ENCODE data around the gene DHX8. TPM values are rescaled to one million over a fixed set of nuclear protein-coding genes. Genes with fewer than 3 reads are reported as not detected.

Gene DHX8
- total RNA-seq, 1 experiment from 2014 or later, result 54.1 TPM

DNA sequence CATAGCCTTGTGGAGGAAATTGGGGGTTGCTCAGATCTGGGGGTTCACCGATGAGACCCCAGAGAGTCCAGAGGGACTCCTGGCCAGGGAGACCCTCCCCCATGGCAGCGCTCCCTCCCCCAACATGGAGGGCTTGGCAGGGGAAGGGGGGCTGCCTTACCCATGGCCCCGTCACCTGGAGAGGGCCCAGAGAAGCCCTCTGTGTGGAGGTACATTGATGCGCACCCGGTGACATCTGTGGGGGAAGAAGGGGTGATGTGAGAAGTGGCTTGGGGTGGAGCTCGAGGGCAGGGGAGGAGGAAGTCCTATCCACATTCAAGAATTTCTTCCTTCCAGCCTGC is 46.1 kb downstream of the DHX8 start:
- no peaks in the 10 kb centered on the region for H4K20me1 ChIP-seq (ENCODE audit: control insufficient read depth, insufficient read depth, insufficient read length)
- TF ChIP-seq, protein P1, sequence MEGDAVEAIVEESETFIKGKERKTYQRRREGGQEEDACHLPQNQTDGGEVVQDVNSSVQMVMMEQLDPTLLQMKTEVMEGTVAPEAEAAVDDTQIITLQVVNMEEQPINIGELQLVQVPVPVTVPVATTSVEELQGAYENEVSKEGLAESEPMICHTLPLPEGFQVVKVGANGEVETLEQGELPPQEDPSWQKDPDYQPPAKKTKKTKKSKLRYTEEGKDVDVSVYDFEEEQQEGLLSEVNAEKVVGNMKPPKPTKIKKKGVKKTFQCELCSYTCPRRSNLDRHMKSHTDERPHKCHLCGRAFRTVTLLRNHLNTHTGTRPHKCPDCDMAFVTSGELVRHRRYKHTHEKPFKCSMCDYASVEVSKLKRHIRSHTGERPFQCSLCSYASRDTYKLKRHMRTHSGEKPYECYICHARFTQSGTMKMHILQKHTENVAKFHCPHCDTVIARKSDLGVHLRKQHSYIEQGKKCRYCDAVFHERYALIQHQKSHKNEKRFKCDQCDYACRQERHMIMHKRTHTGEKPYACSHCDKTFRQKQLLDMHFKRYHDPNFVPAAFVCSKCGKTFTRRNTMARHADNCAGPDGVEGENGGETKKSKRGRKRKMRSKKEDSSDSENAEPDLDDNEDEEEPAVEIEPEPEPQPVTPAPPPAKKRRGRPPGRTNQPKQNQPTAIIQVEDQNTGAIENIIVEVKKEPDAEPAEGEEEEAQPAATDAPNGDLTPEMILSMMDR (conservative IDR thresholded peaks at IDR 0.05), result no peak
- Mint-ChIP-seq H3K4me1 (peaks cover 49 to 54% of the 10 kb centered on the region in 2 experiments), H3K27ac (peak overlapping the region in 2 of 3 experiments; percentile 94 to 99; a peak in 4 of 7 replicates), H3K9me3 (no peaks in the 10 kb centered on the region), H3K4me3 (peak overlapping the region; percentile 57 to 76; a peak in 3 of 5 replicates), H3K36me3 (ENCODE audit: insufficient read depth in 1 of 3, low read depth in 3 of 3) (peaks cover 24 to 74% (median 26%) of the 10 kb centered on the region in 3 experiments), H3K27me3 (ENCODE audit: low read depth) (peaks cover 31% of the 10 kb centered on the region)
- H2AFZ ChIP-seq (ENCODE audit: low read length), result no peak overlapping the region
- no peaks in the 10 kb centered on the region for H3K79me2 ChIP-seq (ENCODE audit: insufficient read depth, low read length)
- peak overlapping the region; percentile 63 for H3K27ac ChIP-seq (ENCODE audit: insufficient read length, low read depth, low read length)
- no peak overlapping the region for H2BK15ac ChIP-seq (ENCODE audit: low read depth, low read length)
- no peak overlapping the region for H3K18ac ChIP-seq (ENCODE audit: insufficient read length, low read depth, low read length)
- no CpG with 5 or more reads among the region's 6 CpGs for WGBS (ENCODE audit: extremely low coverage, insufficient read length, low lambda C conversion rate)
- no peak overlapping the region for H3K23ac ChIP-seq (ENCODE audit: insufficient read length, low read depth, low read length)
- no peak overlapping the region for H3K56ac ChIP-seq (ENCODE audit: insufficient read length, low read depth, low read length)
- H3K9me3 ChIP-seq (ENCODE audit: control insufficient read depth, low read depth, low read length), result no peaks in the 10 kb centered on the region
- H4K91ac ChIP-seq (ENCODE audit: insufficient read length, low read depth, low read length), result peak overlapping the region; percentile 5
- no peak overlapping the region for H4K8ac ChIP-seq (replicated peaks; ENCODE audit: insufficient read length, low read depth, low read length)
- H3K27me3 ChIP-seq (ENCODE audit: insufficient read depth, low read length), result no peaks in the 10 kb centered on the region
- no peak for DNase-seq
- H2BK5ac ChIP-seq (ENCODE audit: insufficient read length, low read length), result no peak overlapping the region
- no peaks in the 10 kb centered on the region for H3K79me1 ChIP-seq (ENCODE audit: insufficient read depth, low read depth, low read length, poor library complexity, severe bottlenecking)
- no peak overlapping the region for H4K5ac ChIP-seq (ENCODE audit: insufficient read length, low read depth, low read length)
- peak overlapping the region; percentile 17 for H2BK12ac ChIP-seq (ENCODE audit: insufficient read length, low read depth, low read length)
- no peak overlapping the region for H2BK120ac ChIP-seq (ENCODE audit: low read depth, low read length, poor library complexity, severe bottlenecking)
- peak overlapping the region; percentile 45 for H3K4me2 ChIP-seq (ENCODE audit: insufficient read depth, insufficient read length, low read length)
- no peak overlapping the region for H3K9ac ChIP-seq (ENCODE audit: extremely low read depth, insufficient read length, low read length)
- no peak overlapping the region for H2BK20ac ChIP-seq (ENCODE audit: low read depth, low read length, poor library complexity, severe bottlenecking)
- peaks cover 11% of the 10 kb centered on the region; the same call in 1 of the 2 replicates for H3K4me1 ChIP-seq (ENCODE audit: insufficient read depth, low read length)
- no peaks in the 10 kb centered on the region for H3K23me2 ChIP-seq (ENCODE audit: insufficient read length, low read depth, low read length, poor library complexity, severe bottlenecking)
- H3T11ph ChIP-seq (ENCODE audit: low read length), result no peak overlapping the region
- H2AK5ac ChIP-seq (ENCODE audit: insufficient read length, low read length), result no peak overlapping the region
- peak overlapping the region; percentile 61; the same call in 1 of the 2 replicates for H3K14ac ChIP-seq (ENCODE audit: insufficient read depth, low read length)
- no peak overlapping the region for H3K4ac ChIP-seq (ENCODE audit: low read depth, low read length)

All from H9 (cell line).